ENCODE data around the gene OSBP2.

GRCh38 chr22:30868663-30869385 lies 174.2 kb downstream of the OSBP2 start:
- TF ChIP-seq CTCF (conservative IDR thresholded peaks at IDR 0.05; ENCODE audit: low read length) (no peak), EZH2phosphoT487 (IDR thresholded peaks at IDR 0.05; ENCODE audit: borderline replicate concordance) (no peak)

Measured in Loucy (cell line).